ENCODE measurements around the gene DNAJC7. TPM values are rescaled to one million over a fixed set of nuclear protein-coding genes. Genes with fewer than 3 reads are reported as not detected.

Gene DNAJC7, protein sequence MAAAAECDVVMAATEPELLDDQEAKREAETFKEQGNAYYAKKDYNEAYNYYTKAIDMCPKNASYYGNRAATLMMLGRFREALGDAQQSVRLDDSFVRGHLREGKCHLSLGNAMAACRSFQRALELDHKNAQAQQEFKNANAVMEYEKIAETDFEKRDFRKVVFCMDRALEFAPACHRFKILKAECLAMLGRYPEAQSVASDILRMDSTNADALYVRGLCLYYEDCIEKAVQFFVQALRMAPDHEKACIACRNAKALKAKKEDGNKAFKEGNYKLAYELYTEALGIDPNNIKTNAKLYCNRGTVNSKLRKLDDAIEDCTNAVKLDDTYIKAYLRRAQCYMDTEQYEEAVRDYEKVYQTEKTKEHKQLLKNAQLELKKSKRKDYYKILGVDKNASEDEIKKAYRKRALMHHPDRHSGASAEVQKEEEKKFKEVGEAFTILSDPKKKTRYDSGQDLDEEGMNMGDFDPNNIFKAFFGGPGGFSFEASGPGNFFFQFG
- total RNA-seq = 10 to 100 TPM; 79.7 to 80.9 TPM

DNA sequence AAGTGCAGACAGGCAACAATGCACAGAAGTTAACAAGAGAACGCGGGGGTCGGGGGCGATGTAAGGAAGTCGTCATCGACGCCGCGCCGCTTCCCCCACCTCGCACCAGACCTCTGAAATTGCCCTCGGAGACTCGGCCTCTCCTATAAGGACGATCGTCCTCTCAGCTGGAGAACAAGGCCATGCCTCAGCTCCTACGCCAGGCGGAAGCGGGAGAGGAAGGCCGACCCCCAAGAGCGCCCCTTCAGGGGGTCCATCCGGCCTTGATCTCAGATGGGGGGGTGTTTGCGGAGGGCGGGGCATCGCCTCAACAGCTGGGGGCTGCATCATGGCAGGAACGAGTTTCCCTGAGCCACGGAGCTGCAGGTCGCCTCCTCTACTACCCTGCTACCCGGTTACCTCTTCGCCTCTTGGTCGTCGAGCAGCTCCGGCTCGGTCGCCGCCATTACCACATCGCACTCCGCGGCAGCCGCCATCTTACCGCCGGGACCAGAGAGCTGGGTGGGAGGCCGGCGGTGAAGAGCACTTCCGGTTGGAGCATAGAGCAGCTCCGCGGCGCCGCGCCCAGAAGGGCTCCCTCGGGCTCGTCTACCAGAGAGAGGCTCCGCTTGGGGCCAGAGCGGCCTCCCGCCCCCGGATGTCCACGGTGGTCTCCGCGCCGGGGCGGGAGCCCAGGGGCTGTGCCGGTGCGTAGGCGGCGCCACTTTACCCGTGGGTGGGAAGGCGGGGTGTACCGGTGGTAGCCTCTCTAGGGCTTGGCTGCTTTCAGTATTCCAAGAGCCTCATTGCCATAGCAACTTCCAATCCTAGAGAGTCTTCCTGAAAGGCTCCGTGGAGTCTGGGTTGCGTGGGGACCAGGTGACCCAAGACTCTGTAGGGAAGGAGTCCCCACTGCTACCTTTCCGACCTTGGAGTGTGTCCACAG is at the start of gene DNAJC7:
TSS of gene DNAJC7 (minus strand) at position 499 of the 925 bp plus-strand sequence. CDS start at position 476, 23 bp downstream.
- ChIA-PET CTCF (interaction anchor here (0.9 to 13.7 kb wide), 8 partner anchors 9 to 592 kb away, joined by 3 to 211 read pairs (median 8); partner anchors contain the start of genes C17orf113, CNP, DHX58 and KAT2A), POLR2A (interaction anchor here (0.6 to 3.5 kb wide), 19 partner anchors 9 to 443 kb away, joined by 3 to 33 read pairs (median 3); partner anchors contain the start of genes ACLY, CNP, DHX58 and EIF1)
- Mint-ChIP-seq H3K27me3 (no peaks in the 10 kb centered on the region), H3K9me3 (no peaks in the 10 kb centered on the region), H3K4me3 (peak within 1 kb of the TSS; percentile 96), H3K4me1 (ENCODE audit: low read depth) (peaks cover 56% of the 10 kb centered on the region), H3K36me3 (peaks cover 19% of the 10 kb centered on the region), H3K27ac (peak within 1 kb of the TSS; percentile 98)
- DNase-seq = peak; percentile 93
- intact Hi-C loops (cut with micrococcal nuclease) = loop anchor here (2.0 to 10.0 kb wide), 3 partner anchors 50 to 168 kb away; partner anchors contain the start of genes CNP, HCRT, KCNH4 and KLHL11

DNA sequence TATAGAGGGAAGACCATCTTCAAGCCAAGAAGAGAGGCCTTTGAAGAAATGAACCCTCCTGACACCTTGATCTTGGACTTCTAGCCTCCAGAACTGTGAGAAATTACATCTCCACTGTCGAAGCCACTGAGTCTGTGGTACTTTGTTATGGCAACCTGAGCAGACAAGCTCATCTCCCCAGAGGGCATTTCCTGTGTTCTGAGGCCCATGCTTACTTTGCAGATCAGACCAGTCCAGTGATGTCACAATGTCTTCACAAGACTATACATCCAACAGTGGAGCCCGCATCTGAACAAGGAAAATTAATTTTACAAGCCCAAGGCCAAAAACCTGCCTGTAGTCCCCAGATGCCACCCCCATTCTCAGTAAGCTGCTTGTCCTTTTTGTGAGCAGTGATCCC is 48.0 kb upstream of the DNAJC7 start:
- POLR2A ChIA-PET = no interaction called here
- H3K36me3 Mint-ChIP-seq = no peaks in the 10 kb centered on the region
- DNase-seq = no peak
- H3K4me3 Mint-ChIP-seq = no peak overlapping the region
- CTCF ChIA-PET = interaction anchor here (0.7 to 6.8 kb wide), 12 partner anchors 12 to 137 kb away, joined by 3 to 70 read pairs (median 3); partner anchors contain the start of gene DHX58
- intact Hi-C loops (cut with micrococcal nuclease) = loop anchor here (5.0 kb wide), 1 partner anchor 38 kb away; no protein-coding TSS in a partner anchor
- H3K27ac Mint-ChIP-seq = no peak overlapping the region
- peaks cover 2% of the 10 kb centered on the region for H3K27me3 Mint-ChIP-seq
- no peaks in the 10 kb centered on the region for H3K9me3 Mint-ChIP-seq
- H3K4me1 Mint-ChIP-seq (ENCODE audit: low read depth) = peaks cover 5% of the 10 kb centered on the region

DNA sequence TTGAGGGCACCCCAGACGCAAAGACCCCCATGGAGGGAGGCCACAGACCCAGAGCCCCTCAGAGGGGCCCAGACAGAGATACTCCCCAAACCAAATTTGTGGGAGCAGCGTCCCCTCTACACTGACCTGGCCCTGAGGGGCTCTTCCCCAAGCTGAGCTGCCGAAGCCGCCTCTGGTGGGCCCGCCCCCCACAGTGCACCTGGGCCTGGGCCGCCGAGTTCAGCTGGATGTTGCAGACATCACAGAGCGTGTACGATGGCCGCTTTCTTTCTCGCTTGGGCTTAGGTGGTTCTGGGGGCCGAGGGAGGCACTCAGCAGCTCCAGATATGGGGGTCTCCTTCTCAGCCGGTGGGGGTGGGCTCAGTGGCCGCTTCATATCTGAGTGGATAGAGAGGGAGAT is 45.4 kb upstream of the DNAJC7 start:
- H3K4me1 Mint-ChIP-seq (ENCODE audit: low read depth) = peaks cover 5% of the 10 kb centered on the region
- no peaks in the 10 kb centered on the region for H3K36me3 Mint-ChIP-seq
- H3K4me3 Mint-ChIP-seq = no peak overlapping the region
- no peak overlapping the region for H3K27ac Mint-ChIP-seq
- no peaks in the 10 kb centered on the region for H3K9me3 Mint-ChIP-seq
- ChIA-PET POLR2A (no interaction called here), CTCF (interaction anchor here (1.2 to 6.8 kb wide), 2 partner anchors 37 to 39 kb away, joined by 3 to 70 read pairs; no protein-coding TSS in a partner anchor)
- H3K27me3 Mint-ChIP-seq = peaks cover 2% of the 10 kb centered on the region
- intact Hi-C loops (cut with micrococcal nuclease) = no loop called here
- DNase-seq = no peak

DNA sequence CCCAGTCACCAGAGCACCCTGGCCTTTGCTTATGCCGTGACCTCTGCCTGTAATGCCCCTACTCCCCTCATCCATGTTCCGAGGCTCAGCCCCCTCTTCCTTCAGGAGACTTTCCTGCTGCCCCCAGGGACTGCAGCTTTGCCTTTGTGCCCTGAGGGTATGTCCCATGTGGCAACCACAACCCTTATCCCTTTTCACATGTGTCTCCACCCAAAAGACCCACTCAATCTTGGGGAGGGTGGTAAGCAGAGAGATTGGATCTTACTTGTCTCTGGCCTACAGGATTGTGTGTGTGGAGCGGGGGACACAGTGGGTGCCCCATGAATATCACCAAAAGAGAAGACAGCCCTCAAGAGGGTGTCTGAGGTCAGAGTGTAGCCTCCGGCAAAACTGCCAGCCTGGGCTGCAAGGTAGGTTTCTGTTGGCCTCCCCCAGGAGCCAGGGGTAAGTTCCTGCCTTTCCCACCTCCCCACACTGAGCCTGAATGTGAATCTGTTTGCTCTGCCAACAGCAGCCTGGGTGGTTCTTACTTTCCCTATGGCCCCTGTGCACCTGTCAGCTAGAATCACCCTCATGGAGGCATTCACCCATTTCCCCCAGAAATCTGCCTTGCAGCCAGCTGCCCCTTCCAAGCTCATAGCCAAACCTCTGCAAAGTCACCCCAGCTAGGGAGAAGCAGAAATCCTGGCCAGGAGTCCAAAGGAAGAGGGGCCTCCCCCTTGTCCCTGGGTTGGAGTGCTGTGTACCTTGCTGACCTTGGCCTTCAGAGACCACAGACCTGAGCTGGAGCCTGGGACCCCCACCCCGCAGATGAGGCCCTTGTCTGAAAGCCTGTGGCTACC is 44.6 kb upstream of the DNAJC7 start:
- ChIA-PET CTCF (interaction anchor here (1.2 to 1.5 kb wide), 2 partner anchors 36 to 99 kb away, joined by 3 read pairs; no protein-coding TSS in a partner anchor), POLR2A (no interaction called here)
- H3K27me3 Mint-ChIP-seq = peaks cover 2% of the 10 kb centered on the region
- H3K36me3 Mint-ChIP-seq = no peaks in the 10 kb centered on the region
- H3K9me3 Mint-ChIP-seq = no peaks in the 10 kb centered on the region
- intact Hi-C loops (cut with micrococcal nuclease) = no loop called here
- no peak overlapping the region for H3K27ac Mint-ChIP-seq
- no peak overlapping the region for H3K4me3 Mint-ChIP-seq
- H3K4me1 Mint-ChIP-seq (ENCODE audit: low read depth) = peaks cover 5% of the 10 kb centered on the region
- DNase-seq = no peak

DNA sequence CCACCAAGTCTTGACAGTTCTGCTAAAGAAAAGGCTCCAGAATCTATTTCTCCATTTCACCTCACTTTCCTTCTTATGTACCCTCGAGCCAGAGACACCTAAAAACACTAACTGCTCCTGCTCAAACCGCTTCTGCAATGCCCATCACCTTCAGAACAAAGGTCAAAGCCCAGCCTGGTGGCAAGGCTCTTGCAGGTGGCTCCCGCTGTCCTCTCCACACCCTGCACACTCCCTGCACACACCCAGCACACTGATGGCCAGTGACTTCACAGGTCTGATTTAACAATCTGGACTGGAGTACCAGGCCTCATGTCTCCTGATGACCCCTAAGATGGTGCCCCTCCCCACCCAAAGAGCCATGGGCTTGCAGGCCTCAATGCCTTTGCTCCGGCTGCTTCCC is 43.0 kb upstream of the DNAJC7 start:
- ChIA-PET POLR2A (no interaction called here), CTCF (interaction anchor here (1.5 to 2.8 kb wide), 2 partner anchors 41 to 98 kb away, joined by 3 to 7 read pairs; no protein-coding TSS in a partner anchor)
- Mint-ChIP-seq H3K27me3 (peaks cover 7% of the 10 kb centered on the region), H3K4me3 (no peak overlapping the region), H3K27ac (no peak overlapping the region), H3K36me3 (no peaks in the 10 kb centered on the region), H3K9me3 (no peaks in the 10 kb centered on the region), H3K4me1 (ENCODE audit: low read depth) (peaks cover 5% of the 10 kb centered on the region)
- DNase-seq = no peak
- intact Hi-C loops (cut with micrococcal nuclease) = no loop called here

DNA sequence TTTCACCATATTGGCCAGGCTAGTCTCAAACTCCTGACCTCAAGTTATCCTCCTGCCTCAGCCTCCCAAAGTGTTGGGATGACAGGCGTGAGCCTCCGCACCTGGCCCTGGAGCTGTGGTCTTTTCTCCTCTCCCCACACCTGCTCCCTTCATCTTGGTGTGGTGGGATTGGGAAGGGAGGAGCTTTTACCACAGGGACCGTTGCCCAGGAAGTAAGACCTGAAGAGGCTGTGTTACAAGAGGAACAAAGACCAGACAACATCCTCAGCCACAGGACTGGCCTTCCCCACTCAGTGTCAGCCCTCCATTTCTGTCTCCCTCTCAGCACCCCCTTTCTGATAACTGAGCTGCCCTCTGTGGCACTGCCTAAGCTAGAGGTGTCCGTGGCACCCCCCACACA is 42.6 kb upstream of the DNAJC7 start:
- DNase-seq = no peak
- Mint-ChIP-seq H3K4me1 (ENCODE audit: low read depth) (peaks cover 5% of the 10 kb centered on the region), H3K4me3 (no peak overlapping the region), H3K36me3 (no peaks in the 10 kb centered on the region), H3K9me3 (no peaks in the 10 kb centered on the region), H3K27me3 (peaks cover 11% of the 10 kb centered on the region), H3K27ac (no peak overlapping the region)
- POLR2A ChIA-PET = no interaction called here
- CTCF ChIA-PET = interaction anchor here (2.8 kb wide), 1 partner anchor 42 kb away, joined by 7 read pairs; no protein-coding TSS in a partner anchor
- intact Hi-C loops (cut with micrococcal nuclease) = no loop called here

DNA sequence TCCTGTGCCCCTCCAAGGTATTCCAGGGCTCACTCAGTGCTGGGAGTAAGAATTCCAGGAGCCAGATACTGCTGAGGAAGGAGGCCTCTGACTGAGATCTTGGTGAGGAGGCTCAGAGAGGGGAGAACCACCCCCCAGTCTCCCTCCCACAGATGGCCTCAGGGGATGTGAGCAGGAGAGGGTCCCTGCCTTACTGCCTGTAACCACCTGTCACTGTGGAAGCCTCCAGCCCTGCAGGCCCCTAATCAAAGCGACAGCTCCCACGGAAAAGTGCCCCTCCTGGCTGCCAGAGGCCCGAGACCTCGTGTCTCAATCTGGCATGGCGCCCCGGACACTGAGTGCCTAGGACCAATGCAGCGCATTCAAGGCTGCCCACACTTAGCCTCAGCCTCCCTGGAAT is 40.8 kb upstream of the DNAJC7 start:
- Mint-ChIP-seq H3K27me3 (peaks cover 22% of the 10 kb centered on the region), H3K4me1 (ENCODE audit: low read depth) (no peaks in the 10 kb centered on the region), H3K36me3 (no peaks in the 10 kb centered on the region), H3K9me3 (no peaks in the 10 kb centered on the region), H3K4me3 (no peak overlapping the region), H3K27ac (no peak overlapping the region)
- ChIA-PET CTCF (interaction anchor here (1.6 kb wide), 1 partner anchor 9 kb away, joined by 4 read pairs; no protein-coding TSS in a partner anchor), POLR2A (no interaction called here)
- DNase-seq = no peak
- intact Hi-C loops (cut with micrococcal nuclease) = no loop called here

DNA sequence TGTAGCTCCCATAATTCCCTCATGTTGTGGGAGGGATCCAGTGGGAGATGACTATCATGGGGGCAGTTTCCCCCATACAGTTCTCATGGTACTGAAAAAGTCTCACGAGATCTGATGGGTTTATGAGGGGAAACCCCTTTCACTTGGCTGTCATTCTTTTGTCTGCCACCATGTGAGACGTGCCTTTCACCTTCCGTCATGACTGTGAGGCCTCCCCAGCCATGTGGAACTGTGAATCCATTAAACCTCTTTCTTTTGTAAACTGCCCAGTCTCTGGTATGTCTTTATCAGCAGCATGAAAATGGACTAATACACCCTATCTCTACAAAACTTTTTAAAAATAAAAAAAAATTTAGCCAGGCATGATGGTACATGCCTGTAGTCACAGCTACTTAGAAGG is 39.4 kb upstream of the DNAJC7 start:
- intact Hi-C loops (cut with micrococcal nuclease) = no loop called here
- ChIA-PET POLR2A (no interaction called here), CTCF (interaction anchor here (1.0 to 2.5 kb wide), 4 partner anchors 11 to 45 kb away, joined by 3 to 10 read pairs (median 4); partner anchors contain the start of gene NKIRAS2)
- Mint-ChIP-seq H3K36me3 (no peaks in the 10 kb centered on the region), H3K27ac (no peak overlapping the region), H3K27me3 (peaks cover 33% of the 10 kb centered on the region), H3K9me3 (no peaks in the 10 kb centered on the region), H3K4me3 (no peak overlapping the region), H3K4me1 (ENCODE audit: low read depth) (no peaks in the 10 kb centered on the region)
- DNase-seq = no peak

DNA sequence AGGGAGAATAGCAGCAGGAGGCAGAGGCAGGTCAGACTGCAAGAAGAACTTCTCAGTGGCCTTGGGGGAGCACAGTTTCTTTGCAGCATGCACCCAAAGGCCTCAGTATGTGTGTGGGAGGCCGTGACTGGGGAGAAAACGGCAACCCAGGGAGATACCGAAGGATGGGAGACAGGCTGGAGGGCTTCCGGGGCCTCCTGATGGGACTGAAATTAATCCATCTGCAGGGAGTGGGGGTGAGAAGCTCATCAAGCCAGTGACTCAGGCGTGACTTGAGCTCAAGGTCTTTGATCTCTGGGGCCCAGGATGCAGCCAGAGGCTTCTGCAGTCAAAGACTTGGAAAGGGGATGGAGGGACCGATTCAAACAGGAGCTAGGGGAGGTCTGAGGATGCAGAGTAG is 38.3 kb upstream of the DNAJC7 start:
- CTCF ChIA-PET = interaction anchor here (1.1 to 2.5 kb wide), 3 partner anchors 12 to 46 kb away, joined by 3 to 10 read pairs (median 6); no protein-coding TSS in a partner anchor
- Mint-ChIP-seq H3K4me1 (ENCODE audit: low read depth) (peaks cover 3% of the 10 kb centered on the region), H3K27ac (no peak overlapping the region), H3K4me3 (no peak overlapping the region), H3K9me3 (no peaks in the 10 kb centered on the region), H3K36me3 (no peaks in the 10 kb centered on the region), H3K27me3 (peaks cover 42% of the 10 kb centered on the region)
- intact Hi-C loops (cut with micrococcal nuclease) = no loop called here
- POLR2A ChIA-PET = no interaction called here
- DNase-seq = no peak

DNA sequence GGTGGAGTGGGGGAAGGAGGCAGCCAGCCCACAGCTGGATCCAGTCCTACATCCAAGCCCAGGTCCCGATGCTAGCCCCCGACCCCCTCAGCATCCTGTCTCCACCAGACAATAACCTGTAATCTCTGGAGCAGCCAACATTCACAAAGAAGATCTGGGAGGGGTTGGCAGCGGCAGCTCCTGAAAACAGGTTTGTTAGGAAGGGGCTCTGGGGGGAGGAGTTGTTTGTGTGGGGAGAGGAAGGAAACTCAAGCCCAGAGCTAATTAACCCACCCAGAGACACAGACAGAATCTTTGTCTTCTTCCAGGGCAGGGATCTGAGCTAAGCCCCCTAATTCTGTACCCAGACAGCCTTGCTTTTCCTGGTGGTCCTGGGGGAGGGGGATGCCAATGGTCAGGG is 37.8 kb upstream of the DNAJC7 start:
- no peak for DNase-seq
- H3K27me3 Mint-ChIP-seq = peaks cover 42% of the 10 kb centered on the region
- no peaks in the 10 kb centered on the region for H3K36me3 Mint-ChIP-seq
- ChIA-PET CTCF (interaction anchor here (1.9 to 2.5 kb wide), 2 partner anchors 12 to 30 kb away, joined by 6 to 10 read pairs; no protein-coding TSS in a partner anchor), POLR2A (no interaction called here)
- peaks cover 4% of the 10 kb centered on the region for H3K4me1 Mint-ChIP-seq (ENCODE audit: low read depth)
- H3K27ac Mint-ChIP-seq = no peak overlapping the region
- no peaks in the 10 kb centered on the region for H3K9me3 Mint-ChIP-seq
- H3K4me3 Mint-ChIP-seq = no peak overlapping the region
- intact Hi-C loops (cut with micrococcal nuclease) = no loop called here

All from activated CD4-positive, alpha-beta memory T cell treated with anti-CD3 and anti-CD28 coated beads for 36 hours (primary cell).